Measurements from ENCODE around the gene CETP.

The CETP gene

GRCh38 chr16:56961851-56962281 lies at the start of gene CETP:
CETP (plus strand) TSS chr16:56961950; CDS start chr16:56961980, 30 bp downstream.
- no peak for FAIRE-seq
- DNase-seq (ENCODE audit: low spot score) = no peak

- FAIRE-seq (no peak), DNase-seq (ENCODE audit: low spot score) (no peak)
Measured at GRCh38 chr16:56912746-56913708, 48.7 kb upstream of the CETP start.

- FAIRE-seq = no peak
- DNase-seq (ENCODE audit: low spot score) = no peak
Measured at GRCh38 chr16:56914896-56915295, 46.9 kb upstream of the CETP start.

- FAIRE-seq = no peak
- DNase-seq (ENCODE audit: low spot score) = no peak
Measured at GRCh38 chr16:56915336-56916119, 46.2 kb upstream of the CETP start.

- no peak for FAIRE-seq
- DNase-seq (ENCODE audit: low spot score) = no peak
Measured at GRCh38 chr16:56916571-56917403, 45.0 kb upstream of the CETP start.

GRCh38 chr16:56918467-56919012 lies 43.2 kb upstream of the CETP start:
- FAIRE-seq = no peak
- no peak for DNase-seq (ENCODE audit: low spot score)

- no peak for FAIRE-seq
- DNase-seq (ENCODE audit: low spot score) = no peak
Measured at GRCh38 chr16:56919099-56919800, 42.5 kb upstream of the CETP start.

- FAIRE-seq (no peak), DNase-seq (ENCODE audit: low spot score) (no peak)
Measured at GRCh38 chr16:56921571-56921970, 40.2 kb upstream of the CETP start.

GRCh38 chr16:56923481-56924091 lies 38.2 kb upstream of the CETP start:
- DNase-seq (ENCODE audit: low spot score) (no peak), FAIRE-seq (no peak)

- DNase-seq (ENCODE audit: low spot score) = no peak
Measured at GRCh38 chr16:56927471-56927870, 34.3 kb upstream of the CETP start.

GRCh38 chr16:56929639-56930038 lies 32.1 kb upstream of the CETP start:
- no peak for FAIRE-seq
- DNase-seq (ENCODE audit: low spot score) = no peak

More at GRCh38 chr16:56927471-56927870, 34.3 kb upstream of the CETP start:
- no peak for FAIRE-seq

GRCh38 chr16:56930486-56931270 lies 31.1 kb upstream of the CETP start:
- no peak for DNase-seq (ENCODE audit: low spot score)
- FAIRE-seq = no peak

- no peak for FAIRE-seq
- no peak for DNase-seq (ENCODE audit: low spot score)
Measured at GRCh38 chr16:56931271-56931891, 30.4 kb upstream of the CETP start.

- FAIRE-seq (peak; percentile 67), DNase-seq (ENCODE audit: low spot score) (peak; percentile 93)
Measured at GRCh38 chr16:56931892-56932720, 29.6 kb upstream of the CETP start, which contains the start of gene HERPUD1. HERPUD1 (plus strand) TSS chr16:56932142; CDS start chr16:56932245, 103 bp downstream.

- DNase-seq (ENCODE audit: low spot score) (peak; percentile 57), FAIRE-seq (no peak)
Measured at GRCh38 chr16:56932721-56933619, 28.8 kb upstream of the CETP start.

GRCh38 chr16:56933828-56934598 lies 27.7 kb upstream of the CETP start:
- FAIRE-seq (no peak), DNase-seq (ENCODE audit: low spot score) (no peak)
